Mucosa of gallbladder (tissue), 1 donor: ENCODE results near the gene NFIL3. TPM values are rescaled to one million over a fixed set of nuclear protein-coding genes. Genes with fewer than 3 reads are reported as not detected.
"Not testable (repeated sequence)": the region's sequence is repeated elsewhere in the genome, so short reads cannot be mapped to it uniquely, and the experiment has no call there.

ENCODE experiments used
- DNase-seq: peaks from one replicate; pipeline ENCODE4 v3.0.0-alpha.2; 2020; ENCODE audit warnings: low spot score
- total RNA-seq: library from RNA; stranded (reverse); gene quantifications from one replicate; pipeline ENCODE4 v1.2.1, GENCODE V29; 2021
- donor health status: DM: no; HTN: no; CAD: no.

The NFIL3 gene, protein sequence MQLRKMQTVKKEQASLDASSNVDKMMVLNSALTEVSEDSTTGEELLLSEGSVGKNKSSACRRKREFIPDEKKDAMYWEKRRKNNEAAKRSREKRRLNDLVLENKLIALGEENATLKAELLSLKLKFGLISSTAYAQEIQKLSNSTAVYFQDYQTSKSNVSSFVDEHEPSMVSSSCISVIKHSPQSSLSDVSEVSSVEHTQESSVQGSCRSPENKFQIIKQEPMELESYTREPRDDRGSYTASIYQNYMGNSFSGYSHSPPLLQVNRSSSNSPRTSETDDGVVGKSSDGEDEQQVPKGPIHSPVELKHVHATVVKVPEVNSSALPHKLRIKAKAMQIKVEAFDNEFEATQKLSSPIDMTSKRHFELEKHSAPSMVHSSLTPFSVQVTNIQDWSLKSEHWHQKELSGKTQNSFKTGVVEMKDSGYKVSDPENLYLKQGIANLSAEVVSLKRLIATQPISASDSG
- 16.4 TPM for total RNA-seq

DNA sequence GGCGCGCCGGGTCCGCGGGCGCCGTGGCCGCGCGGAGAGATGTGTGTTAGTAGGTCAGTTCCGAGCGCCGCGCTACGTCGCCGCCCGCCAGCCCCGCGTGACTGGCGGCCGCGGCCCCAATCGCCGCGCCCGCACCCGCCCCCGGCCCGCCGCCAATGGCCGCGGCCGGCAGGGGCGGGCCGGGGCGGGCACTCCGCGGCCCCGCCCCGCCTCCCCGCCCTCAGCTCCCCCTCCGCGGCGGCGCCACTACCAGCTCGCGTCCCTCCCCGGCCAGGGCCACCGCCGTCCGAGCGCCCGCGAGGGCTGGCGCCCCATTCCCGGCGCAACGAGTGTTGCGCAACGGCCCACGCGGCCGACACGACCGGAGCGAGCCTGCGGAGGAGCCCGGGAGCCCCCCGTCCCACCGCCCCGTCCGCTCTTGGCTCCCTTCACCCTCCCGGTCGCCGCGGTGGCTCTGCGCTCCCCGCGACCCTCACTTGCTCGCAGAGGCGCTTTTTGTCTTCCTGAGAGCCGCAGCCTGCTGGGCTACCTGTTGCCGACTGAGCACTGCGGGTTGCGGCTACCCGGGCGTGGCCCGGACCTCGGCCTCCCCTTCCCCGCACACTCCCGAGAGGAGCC, at the start of gene NFIL3:
Gene NFIL3, minus strand, starts transcription at position 48 of the 618 bp plus-strand sequence. CDS start 13,098 bp downstream, outside the sequence.
- peak; percentile 82 for DNase-seq

GRCh38 chr9:91471524-91471923, 47.9 kb upstream of the NFIL3 start:
- DNase-seq, result not testable (repeated sequence)

DNA sequence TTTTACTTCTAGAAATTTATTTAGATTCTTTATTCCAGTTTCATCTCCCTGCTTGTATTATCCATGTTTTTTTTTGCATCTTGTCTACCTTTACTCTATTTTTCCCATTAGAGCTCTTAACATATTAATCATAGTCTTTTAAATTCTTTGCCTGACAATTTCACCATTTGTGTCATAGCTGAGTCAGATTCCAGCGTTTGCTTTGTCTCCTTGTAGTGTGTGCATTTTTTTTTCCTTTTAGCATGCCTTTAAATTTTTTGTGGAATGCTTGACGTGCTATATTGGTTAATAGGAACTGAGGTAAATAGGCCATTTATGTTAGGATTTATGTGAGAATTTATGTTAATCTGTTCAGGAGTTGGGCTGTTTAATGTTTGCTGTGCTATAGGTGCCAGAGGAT, 41.8 kb upstream of the NFIL3 start:
- no peak for DNase-seq

DNA sequence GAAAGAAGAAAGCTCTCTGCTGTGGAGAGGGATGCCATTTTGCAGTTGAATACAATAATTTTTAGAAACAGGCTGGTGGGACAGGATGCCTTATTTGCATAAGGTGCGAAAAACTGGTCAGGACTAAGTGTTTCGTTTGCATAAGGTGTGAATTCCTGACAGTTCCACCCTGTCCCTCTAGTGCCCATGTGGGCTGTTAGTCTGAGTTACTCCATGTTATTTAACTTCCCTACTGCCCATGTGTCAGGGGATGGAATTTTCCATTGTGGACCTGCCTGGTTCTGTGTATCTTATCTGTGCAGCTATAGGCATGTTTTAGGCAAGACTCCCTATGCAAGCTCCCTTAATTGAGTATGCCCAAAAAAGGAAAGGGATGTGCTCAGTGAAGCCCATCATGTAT, 35.3 kb upstream of the NFIL3 start:
- DNase-seq, result no peak

- no peak for DNase-seq
These were observed 29.2 kb upstream of the NFIL3 start for GRCh38 chr9:91452844-91453243.

DNA sequence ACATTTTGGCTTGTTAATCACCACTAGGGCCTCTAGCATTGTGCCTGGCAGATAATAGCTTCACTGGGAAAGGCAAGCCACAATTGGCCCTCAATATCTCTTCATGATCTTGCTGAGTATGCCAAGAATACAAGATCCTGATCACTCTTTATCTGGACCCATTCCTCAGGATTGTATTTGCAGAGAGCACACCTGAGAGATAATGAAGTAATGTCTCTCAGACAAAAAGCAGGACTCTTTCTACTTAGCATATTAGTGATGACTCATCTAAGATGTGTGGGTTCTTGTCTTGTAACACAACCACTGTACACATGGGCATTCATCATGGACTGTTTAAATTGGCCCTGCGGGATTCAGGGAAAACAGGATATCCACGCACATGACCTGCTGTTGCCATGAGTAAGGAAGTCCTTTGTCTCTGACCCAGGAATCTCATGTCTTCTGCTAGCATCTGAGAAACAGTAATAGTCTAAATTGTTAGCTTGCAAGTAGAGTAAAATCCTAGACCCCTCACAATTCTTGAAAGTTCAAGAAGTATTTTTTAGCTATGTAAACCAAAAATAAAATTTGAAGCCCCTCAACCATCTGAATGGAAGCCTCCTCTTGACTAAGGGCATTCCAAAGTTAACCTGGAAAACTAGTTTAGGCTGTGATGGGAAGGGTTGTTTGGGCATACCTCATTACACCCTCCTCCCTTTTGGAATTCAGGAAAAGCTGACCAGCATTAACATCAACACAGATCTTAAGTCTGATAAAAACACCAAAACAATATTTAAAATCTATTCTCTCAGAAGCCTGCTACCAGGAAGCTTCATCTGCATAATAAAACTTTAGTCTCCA, 28.0 kb upstream of the NFIL3 start:
- DNase-seq, result no peak

DNA sequence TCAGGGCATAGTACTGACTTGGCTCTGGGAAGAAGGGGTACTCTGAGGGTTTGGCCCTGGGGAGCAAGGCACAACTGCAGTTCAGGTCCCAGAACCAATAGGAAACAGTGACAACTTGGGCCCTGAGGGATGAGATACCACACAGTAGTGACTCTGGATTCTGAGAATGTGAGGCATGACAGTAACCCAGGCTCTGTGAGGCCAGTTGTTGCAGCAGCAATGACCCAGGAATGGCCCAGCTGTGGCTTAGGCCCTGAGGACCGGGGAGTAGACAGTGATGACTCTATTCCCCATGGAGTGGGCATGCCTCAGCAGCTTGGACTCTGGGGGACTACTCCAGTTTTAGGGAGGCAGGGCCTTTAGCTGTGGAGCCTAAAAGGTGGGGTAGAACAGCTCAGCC, 21.5 kb upstream of the NFIL3 start:
- no peak for DNase-seq

- no peak for DNase-seq
These were observed 20.4 kb upstream of the NFIL3 start for GRCh38 chr9:91443994-91444392.

- DNase-seq, result no peak
These were observed 19.8 kb upstream of the NFIL3 start for GRCh38 chr9:91443321-91443993.

DNA sequence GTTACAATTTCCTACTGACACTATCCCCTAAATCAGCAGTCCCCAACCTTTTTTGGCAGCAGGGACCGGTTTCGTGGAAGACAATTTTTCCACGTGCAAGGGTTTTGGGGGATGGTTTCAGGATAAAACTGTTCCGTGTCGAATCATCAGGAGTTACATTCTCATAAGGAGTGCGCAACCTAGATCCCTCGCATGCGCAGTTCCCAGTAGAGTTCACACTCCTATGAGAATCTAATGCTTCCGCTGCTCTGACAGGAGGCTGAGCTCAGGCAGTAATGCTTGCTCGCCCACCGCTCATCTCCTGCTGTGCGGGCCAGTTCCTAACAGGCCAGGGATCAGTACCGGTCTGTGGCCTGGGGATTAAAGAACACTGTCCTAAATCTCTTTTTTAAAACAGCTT, 13.2 kb upstream of the NFIL3 start:
- no peak for DNase-seq

- DNase-seq, result no peak
These were observed 9.5 kb upstream of the NFIL3 start for GRCh38 chr9:91433180-91433579.

DNA sequence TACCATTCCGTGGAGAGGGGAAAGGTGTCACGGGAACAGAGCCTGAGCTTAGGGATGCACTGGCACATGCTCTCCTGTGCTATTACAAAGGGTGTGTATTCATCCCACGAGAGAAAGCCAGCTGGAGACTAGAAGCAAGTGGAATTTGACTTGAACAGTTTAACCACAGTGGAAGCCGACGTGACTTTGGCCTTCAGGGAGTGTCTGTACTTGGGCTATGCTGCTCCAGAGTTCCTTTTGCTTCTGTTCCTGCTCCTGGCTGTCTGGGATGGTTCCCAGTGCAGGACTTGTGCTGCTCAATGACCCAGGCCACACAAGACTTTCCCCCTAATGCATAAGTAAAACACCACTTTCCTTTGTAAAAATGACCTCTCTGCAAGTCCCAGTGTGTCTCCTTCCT, 7.9 kb upstream of the NFIL3 start:
- DNase-seq, result no peak

DNA sequence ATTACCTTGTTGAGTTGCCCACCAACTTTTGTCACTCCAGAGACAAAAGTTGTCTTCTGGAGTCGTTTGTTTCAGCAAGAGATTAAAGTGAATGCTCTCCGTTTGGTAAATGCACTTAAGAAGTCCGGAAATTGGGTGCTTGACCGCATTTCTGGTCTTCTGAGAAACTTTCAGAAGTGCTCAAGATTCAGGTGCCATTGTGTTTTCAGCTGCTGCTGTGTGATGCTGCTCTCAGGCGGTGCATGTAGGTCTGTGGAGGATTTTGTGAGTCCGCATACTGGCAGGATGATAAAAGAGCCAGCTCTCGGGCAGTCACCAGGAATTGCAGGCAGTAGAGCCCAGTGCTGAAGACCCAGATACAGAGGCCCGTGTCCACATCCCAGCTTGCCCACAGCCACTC, 5.9 kb upstream of the NFIL3 start:
- DNase-seq, result no peak

DNA sequence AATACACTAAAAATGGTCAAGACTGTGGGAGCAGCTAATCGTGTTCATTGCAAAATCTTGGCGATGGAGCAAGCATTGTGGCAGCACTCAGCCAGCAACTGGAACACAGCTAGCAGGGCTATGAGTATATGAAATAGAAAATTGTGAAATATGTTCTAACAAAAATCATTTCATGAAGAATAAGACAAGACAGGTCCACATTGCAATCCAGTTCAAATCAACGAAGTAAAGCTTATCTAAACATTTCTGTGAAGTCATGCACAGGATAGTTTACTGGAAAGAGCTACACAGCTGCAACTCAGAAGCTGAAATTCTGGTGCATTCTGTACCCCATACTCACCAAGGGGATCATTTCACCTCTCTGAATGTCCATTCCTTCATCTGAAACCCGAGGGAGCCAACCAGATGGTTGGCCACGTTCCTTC, 5.3 kb upstream of the NFIL3 start:
- DNase-seq, result no peak

DNA sequence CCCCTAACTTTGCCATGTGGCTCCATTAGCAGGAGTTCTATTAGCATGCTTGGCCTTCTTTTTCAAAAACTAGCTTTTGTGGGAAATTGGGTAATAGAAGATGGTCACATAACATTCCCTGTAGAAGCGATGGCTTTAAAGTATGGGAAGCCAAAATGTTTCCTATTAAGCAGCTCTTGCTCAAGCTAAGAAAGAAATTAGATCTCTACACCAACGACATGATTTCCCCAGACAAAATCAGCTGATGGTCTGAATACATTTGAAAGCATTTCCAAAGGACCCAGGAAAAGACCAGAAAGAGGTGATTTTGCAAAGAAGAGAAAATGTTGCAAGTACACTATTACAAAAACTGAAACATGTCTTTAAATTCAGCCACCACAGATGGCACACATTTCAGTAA, 4.8 kb upstream of the NFIL3 start:
- no peak for DNase-seq

DNA sequence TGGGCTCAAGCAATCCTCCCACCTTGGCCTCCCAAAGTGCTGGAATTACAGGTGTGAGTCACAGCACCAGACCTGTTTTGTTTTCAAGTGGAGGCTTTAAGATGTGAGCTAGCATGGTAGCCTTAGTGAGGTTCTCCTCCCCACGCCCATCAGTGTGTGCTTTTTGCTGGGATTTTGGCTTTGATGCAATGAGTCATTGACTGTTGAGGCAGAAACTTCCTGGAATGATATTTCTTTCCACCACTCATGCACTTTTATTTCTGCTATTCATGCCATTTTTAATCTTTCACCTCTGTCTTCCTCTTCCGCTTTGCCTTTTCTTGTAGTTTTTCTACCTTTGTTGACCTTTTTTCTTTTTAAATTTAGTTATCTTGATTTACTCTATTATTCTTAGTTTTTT, 4.2 kb upstream of the NFIL3 start:
- no peak for DNase-seq

GRCh38 chr9:91426123-91426745, 2.6 kb upstream of the NFIL3 start:
- no peak for DNase-seq

DNA sequence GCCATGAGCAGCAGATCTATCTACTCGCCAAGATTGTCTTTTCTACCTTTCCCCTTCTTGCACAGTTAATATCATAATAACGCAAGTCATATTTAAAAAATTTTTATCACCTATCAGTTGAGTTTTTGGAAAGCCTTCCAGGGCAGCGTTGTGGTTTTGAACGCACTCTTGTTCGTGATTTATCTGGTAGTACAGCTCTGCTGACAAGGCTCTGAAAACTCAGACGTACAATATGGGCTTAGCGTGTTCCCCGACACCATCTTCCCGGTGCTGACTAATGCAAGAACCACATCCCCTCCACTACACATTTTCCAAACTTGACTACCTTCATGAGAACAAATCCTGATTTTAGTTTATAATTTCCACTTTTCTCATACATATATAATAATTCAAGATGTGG, 1.6 kb upstream of the NFIL3 start:
- no peak for DNase-seq

- peak; percentile 84 for DNase-seq
These were observed 958 bp upstream of the NFIL3 start for GRCh38 chr9:91424403-91425176.
